ENCODE data around the gene HSFX3.
A peak's percentile ranks its signal among the peaks of the same experiment; 100 is the strongest.
"Not testable (repeated sequence)": the region's sequence is repeated elsewhere in the genome, so short reads cannot be mapped to it uniquely, and the experiment has no call there.

The HSFX3 gene

GRCh38 chrX:149513825-149514428, 35.8 kb downstream of the HSFX3 start:
- no peak for DNase-seq

DNA sequence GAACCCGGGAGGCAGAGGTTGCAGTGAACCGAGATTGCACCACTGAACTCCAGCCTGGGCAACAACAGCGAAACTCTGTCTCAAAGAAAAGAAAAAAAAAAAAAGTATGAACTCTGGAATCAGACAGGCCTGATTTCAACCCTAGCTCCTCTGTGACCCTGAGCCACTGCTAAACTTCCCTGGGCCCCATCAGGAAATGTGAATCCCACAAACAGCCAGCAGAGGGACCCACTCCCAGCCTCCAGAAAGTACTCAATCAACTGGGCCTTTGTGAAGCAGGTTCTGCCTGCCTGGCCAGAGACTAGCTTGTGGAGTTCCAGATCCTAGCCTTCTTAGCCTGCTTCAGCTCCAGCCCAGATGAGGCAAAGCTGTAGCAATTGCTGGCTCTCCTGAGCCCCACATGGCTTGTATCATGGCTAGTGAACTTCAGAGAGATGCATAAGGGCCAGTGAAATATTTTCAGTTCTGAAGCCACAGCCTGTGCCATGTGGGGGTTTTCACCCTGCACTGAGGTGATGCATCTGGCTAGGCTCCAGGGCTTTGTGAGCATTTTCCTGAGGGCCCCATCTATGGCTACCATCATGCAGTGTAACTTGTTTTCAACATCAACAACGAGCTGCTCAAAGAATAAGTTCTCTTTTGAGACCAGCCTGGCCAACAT, 37.4 kb downstream of the HSFX3 start:
- DNase-seq = peak; percentile 50

- DNase-seq = no peak
Observed at GRCh38 chrX:149511081-149511480, 38.6 kb downstream of the HSFX3 start.

GRCh38 chrX:149510386-149510785, 39.3 kb downstream of the HSFX3 start:
- DNase-seq = no peak

DNA sequence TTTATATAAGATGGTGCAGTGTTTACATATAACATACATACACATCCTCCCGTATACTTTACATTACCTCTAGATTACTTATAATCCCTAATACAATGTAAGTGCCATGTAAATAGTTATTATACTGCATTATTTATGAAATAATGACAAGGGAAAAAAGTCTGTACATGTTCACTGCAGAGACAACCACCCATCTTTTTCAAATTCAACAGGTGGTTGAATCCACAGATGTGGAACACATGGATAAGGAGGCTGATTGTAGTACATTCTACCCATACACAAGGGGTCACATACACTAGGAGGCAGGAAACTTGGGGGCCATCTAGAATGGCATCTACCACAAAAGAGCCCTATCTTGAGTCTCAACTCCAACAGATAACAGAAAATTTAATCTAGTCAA, 41.3 kb downstream of the HSFX3 start:
- no peak for DNase-seq

GRCh38 chrX:149506349-149506748, 43.4 kb downstream of the HSFX3 start:
- DNase-seq = no peak

DNA sequence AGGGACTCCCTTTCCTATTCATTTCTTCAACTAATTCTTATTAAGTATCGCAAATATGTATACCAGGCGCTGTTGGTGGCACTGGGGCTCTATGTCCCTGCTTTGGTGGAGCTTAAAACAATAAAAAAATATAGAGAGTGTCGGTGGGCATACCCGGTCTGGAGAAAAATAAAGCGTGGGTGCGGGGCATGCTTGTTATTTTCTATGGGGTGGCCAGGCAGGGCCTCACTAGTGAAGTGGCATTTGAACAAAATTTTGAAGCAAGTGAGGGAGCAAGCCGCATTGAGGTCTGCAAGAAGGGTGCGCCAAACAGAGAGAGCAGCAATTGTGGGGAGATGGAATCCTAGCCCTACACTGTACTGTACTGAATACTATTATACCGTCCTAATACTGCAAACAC, 44.1 kb downstream of the HSFX3 start:
- DNase-seq = no peak

- peak; percentile 91 for DNase-seq
Observed at GRCh38 chrX:149504915-149505651, 44.6 kb downstream of the HSFX3 start, which contains the start of gene IDS. Gene IDS, minus strand, starts transcription at chrX:149505306. Its CDS starts 169 bp downstream, at chrX:149505137.

- DNase-seq = peak; percentile 71
Observed at GRCh38 chrX:149504226-149504914, 45.4 kb downstream of the HSFX3 start.

- DNase-seq = peak; percentile 73
Observed at GRCh38 chrX:149503446-149503845, 46.3 kb downstream of the HSFX3 start.

GRCh38 chrX:149502923-149503322, 46.8 kb downstream of the HSFX3 start:
- DNase-seq = not testable (repeated sequence)

DNA sequence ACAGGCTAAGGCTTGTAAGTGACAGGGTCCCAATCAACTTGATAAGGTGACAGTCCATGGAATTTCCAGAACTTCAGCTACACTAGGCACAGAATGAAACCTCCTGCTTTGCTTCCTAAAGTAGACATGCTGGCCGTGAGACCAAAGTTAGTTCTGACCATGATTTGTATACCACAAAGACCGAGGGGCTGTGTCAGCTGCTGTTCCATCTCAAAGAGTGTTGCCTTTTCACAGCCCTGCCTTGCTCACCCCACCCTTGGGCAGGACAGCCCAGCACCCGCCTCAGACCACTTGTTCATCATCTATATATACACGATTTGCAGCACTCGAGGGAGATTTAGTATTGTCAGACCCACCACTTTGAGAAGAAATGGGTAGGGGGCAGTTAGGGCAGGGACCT, 50.0 kb downstream of the HSFX3 start:
- no peak for DNase-seq

GRCh38 chrX:149498767-149499166, 51.0 kb downstream of the HSFX3 start:
- no peak for DNase-seq

Data from NCI-H69 (cell line).